Caco-2 (cell line): Measurements from ENCODE around the gene KCTD1. TPM values are rescaled to one million over a fixed set of nuclear protein-coding genes. Genes with fewer than 3 reads are reported as not detected.

Experiments
- BruUV-seq: library from RNA; stranded (reverse); fragments of 400-500 nt; replicated peaks from 2 replicates; lab custom pipeline; 2021; lab: Mats Ljungman, UMichigan
- CTCF ChIA-PET: fragments of 300-600 bp; sonication (Branson Sonifier 250); formaldehyde crosslinking; loops from one replicate; lab custom pipeline; 2022; ENCODE audit warnings: antibody characterized with exemption; lab: Charles Lee
- POLR2A ChIA-PET: fragments of 300-600 bp; sonication (Branson Sonifier 250); formaldehyde crosslinking; loops from one replicate; lab custom pipeline; 2022; ENCODE audit warnings: antibody characterized with exemption; lab: Charles Lee
- DNase-seq, 2 experiments: peaks; one replicate each; pipeline versions ENCODE4 v3.0.0 to v3.0.0-alpha.2; 2020 to 2022
- H3K27me3 ChIP-seq: replicated peaks from 2 replicates; pipeline ENCODE4 v1.6.0; 2011; ENCODE audit warnings: low read length; ENCODE audit not compliant: control insufficient read depth, insufficient read depth
- H3K36me3 ChIP-seq: 2 replicates; pipeline ENCODE4 v1.5.1; 2011; ENCODE audit warnings: low read length; ENCODE audit not compliant: control insufficient read depth, insufficient read depth
- H3K4me1 ChIP-seq: fragments of 250-450 bp; sonication (Bioruptor Pico); 2 replicates; pipeline ENCODE4 v1.5.1; 2020; ENCODE audit warnings: mild to moderate bottlenecking
- H3K4me3 ChIP-seq: 2 replicates; pipeline ENCODE4 v1.5.1; 2011; ENCODE audit warnings: low read depth, mild to moderate bottlenecking, control low read depth, low read length
- H3K9me3 ChIP-seq: fragments of 250-450 bp; sonication (Bioruptor Pico); 2 replicates; pipeline ENCODE4 v1.5.1; 2020; ENCODE audit warnings: mild to moderate bottlenecking, moderate library complexity
- H3K27ac Mint-ChIP-seq: one replicate; pipeline ENCODE4 v1.8.0; 2022; ENCODE audit warnings: mixed read lengths; ENCODE audit not compliant: unreplicated experiment
- H3K27me3 Mint-ChIP-seq: one replicate; pipeline ENCODE4 v1.8.0; 2022; ENCODE audit warnings: mixed read lengths; ENCODE audit not compliant: insufficient read depth, unreplicated experiment
- H3K36me3 Mint-ChIP-seq: one replicate; pipeline ENCODE4 v1.8.0; 2022; ENCODE audit warnings: mild to moderate bottlenecking, mixed read lengths; ENCODE audit not compliant: insufficient read depth, unreplicated experiment
- H3K4me1 Mint-ChIP-seq: one replicate; pipeline ENCODE4 v1.8.0; 2022; ENCODE audit warnings: low read depth, mixed read lengths; ENCODE audit not compliant: unreplicated experiment
- H3K4me3 Mint-ChIP-seq: one replicate; pipeline ENCODE4 v1.8.0; 2022; ENCODE audit warnings: mild to moderate bottlenecking, moderate library complexity, mixed read lengths; ENCODE audit not compliant: unreplicated experiment
- H3K9me3 Mint-ChIP-seq: one replicate; pipeline ENCODE4 v1.8.0; 2022; ENCODE audit warnings: mixed read lengths; ENCODE audit not compliant: unreplicated experiment
- intact Hi-C: fragments of 100-400 bp; cut with micrococcal nuclease; formaldehyde crosslinking; loops from one replicate; pipeline ENCODE4 v1.10.0; 2022; ENCODE audit not compliant: unreplicated experiment
- total RNA-seq: library from RNA; stranded (reverse); gene quantifications from 2 replicates; pipeline ENCODE4 v1.2.3, GENCODE V29; 2022
- TF ChIP-seq, protein P1 (sequence below), 2 experiments: fragments of 200-600 bp in 1 of 2; IDR thresholded peaks; 1 replicate in 1 of 2; 2 replicates in 1 of 2; pipeline versions ENCODE4 v1.5.1 to v1.8.0; 2011 to 2022; ENCODE audit warnings: antibody characterized with exemption in 1 of 2, control low read depth in 1 of 2, inconsistent platforms in 1 of 2, low read depth in 1 of 2, low read length in 1 of 2, mild to moderate bottlenecking in 1 of 2, moderate library complexity in 1 of 2; ENCODE audit not compliant: insufficient read depth in 1 of 2, severe bottlenecking in 1 of 2, unreplicated experiment in 1 of 2

KCTD1 gene
- total RNA-seq, 1 experiment from 2014 or later = 5.7 TPM

DNA sequence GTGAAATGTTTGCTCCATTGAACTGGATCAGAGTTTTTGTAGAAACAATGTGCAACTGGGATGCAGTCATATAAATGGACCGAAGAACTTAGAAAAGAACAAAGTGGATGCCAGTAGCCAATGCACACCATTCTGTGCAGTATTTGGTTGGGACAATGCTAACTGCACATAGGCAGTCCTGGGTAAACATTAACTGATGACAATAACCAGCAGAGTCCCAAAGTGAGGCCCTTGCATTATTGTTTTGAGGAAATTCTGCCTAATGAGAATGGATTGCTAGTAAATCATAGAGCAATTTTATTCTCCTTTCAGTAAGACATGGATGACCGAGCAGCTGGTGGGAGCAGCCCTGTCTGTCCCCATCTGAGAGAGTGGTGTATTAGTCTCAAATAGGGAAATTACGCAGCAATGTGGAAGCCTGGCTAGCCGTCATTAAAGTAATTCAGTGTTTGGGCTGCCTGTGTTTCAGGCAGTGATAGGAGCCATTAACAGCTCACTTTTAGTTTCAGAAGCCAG lies 94.9 kb downstream of the KCTD1 start:
- no peaks in the 10 kb centered on the region for H3K4me1 ChIP-seq
- H3K9me3 Mint-ChIP-seq = no peaks in the 10 kb centered on the region
- no peaks in the 10 kb centered on the region for H3K9me3 ChIP-seq
- TF ChIP-seq, protein P1, sequence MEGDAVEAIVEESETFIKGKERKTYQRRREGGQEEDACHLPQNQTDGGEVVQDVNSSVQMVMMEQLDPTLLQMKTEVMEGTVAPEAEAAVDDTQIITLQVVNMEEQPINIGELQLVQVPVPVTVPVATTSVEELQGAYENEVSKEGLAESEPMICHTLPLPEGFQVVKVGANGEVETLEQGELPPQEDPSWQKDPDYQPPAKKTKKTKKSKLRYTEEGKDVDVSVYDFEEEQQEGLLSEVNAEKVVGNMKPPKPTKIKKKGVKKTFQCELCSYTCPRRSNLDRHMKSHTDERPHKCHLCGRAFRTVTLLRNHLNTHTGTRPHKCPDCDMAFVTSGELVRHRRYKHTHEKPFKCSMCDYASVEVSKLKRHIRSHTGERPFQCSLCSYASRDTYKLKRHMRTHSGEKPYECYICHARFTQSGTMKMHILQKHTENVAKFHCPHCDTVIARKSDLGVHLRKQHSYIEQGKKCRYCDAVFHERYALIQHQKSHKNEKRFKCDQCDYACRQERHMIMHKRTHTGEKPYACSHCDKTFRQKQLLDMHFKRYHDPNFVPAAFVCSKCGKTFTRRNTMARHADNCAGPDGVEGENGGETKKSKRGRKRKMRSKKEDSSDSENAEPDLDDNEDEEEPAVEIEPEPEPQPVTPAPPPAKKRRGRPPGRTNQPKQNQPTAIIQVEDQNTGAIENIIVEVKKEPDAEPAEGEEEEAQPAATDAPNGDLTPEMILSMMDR (IDR thresholded peaks at IDR 0.05; ENCODE audit: insufficient read depth in 1 of 2, low read depth in 1 of 2, low read length in 1 of 2, severe bottlenecking in 1 of 2, unreplicated experiment in 1 of 2) = no peak
- no peak overlapping the region for H3K27ac Mint-ChIP-seq
- H3K4me3 Mint-ChIP-seq = no peak overlapping the region
- DNase-seq = no peak
- POLR2A ChIA-PET = no interaction called here
- H3K27me3 ChIP-seq = no peaks in the 10 kb centered on the region
- no peak overlapping the region for H3K4me3 ChIP-seq
- intact Hi-C loops = no loop called here
- no peaks in the 10 kb centered on the region for H3K27me3 Mint-ChIP-seq
- no TSS peak for BruUV-seq
- CTCF ChIA-PET = no interaction called here
- H3K36me3 ChIP-seq = no peaks in the 10 kb centered on the region
- no peaks in the 10 kb centered on the region for H3K36me3 Mint-ChIP-seq
- no peaks in the 10 kb centered on the region for H3K4me1 Mint-ChIP-seq

DNA sequence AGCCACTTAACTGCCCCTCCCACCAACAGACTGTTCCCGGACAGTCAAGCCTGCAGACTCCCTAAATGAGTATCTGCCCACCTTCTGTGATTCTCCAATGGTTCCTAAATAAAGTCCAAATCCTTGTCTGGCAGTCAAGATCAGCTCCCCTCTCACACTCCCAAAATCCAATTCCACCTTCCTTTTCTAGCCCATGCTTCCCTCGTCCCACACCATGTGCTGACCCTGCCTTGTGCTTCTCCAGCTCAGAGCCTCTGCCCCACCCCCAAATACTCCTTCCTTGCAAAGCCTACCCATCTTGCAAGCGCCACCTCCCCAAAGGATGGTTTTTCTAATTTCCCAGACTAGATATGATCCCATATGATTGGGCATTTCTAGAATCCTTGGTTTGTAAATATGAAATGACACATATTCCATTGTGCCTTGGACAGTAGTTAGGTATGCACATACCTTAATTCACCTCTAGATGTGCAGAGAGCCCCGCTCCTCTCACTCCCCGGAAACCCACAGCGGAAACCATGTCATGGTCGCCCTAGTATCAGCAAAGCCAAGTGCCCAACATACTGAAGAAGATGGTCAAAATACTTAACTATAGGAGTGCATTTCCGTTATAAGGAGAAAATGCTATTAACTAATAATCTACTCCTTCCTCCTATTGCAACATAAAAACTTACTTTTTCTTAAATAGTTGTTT lies 97.2 kb downstream of the KCTD1 start:
- H3K4me1 Mint-ChIP-seq = no peaks in the 10 kb centered on the region
- CTCF ChIA-PET = no interaction called here
- no peak for DNase-seq
- no peaks in the 10 kb centered on the region for H3K36me3 Mint-ChIP-seq
- no peak overlapping the region for H3K4me3 ChIP-seq
- intact Hi-C loops = no loop called here
- no peaks in the 10 kb centered on the region for H3K27me3 Mint-ChIP-seq
- no peaks in the 10 kb centered on the region for H3K4me1 ChIP-seq
- no peaks in the 10 kb centered on the region for H3K36me3 ChIP-seq
- H3K27me3 ChIP-seq = no peaks in the 10 kb centered on the region
- no peaks in the 10 kb centered on the region for H3K9me3 ChIP-seq
- POLR2A ChIA-PET = no interaction called here
- H3K27ac Mint-ChIP-seq = no peak overlapping the region
- no peaks in the 10 kb centered on the region for H3K9me3 Mint-ChIP-seq
- no peak overlapping the region for H3K4me3 Mint-ChIP-seq
- TF ChIP-seq, protein P1 (IDR thresholded peaks at IDR 0.05; ENCODE audit: insufficient read depth in 1 of 2, low read depth in 1 of 2, low read length in 1 of 2, severe bottlenecking in 1 of 2, unreplicated experiment in 1 of 2) = no peak
- BruUV-seq = no TSS peak

DNA sequence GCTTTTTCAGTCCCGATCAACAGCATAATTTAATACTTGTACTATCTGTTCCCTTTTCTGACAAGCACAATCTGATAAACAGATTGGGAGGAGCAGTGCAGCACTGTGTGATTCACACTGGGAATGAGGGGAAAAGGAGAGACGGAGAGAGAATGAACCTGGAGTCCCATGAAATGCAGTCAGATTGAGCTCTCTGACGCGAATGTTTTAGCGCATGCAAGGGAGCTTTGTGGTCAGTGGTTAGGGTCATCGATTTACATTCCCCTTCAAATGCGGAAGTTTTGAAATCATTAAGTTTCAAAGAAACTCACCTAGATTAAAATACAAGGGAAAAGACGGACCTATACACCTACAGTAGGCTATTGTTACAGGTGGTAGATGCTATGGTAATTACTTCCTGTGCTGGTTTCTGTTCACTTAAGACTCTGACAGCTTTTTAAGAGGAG lies 99.6 kb downstream of the KCTD1 start:
- no peaks in the 10 kb centered on the region for H3K4me1 ChIP-seq
- no peak for DNase-seq
- intact Hi-C loops = no loop called here
- ChIA-PET CTCF (no interaction called here), POLR2A (no interaction called here)
- no peaks in the 10 kb centered on the region for H3K27me3 ChIP-seq
- no peaks in the 10 kb centered on the region for H3K4me1 Mint-ChIP-seq
- no peaks in the 10 kb centered on the region for H3K9me3 ChIP-seq
- no peak overlapping the region for H3K27ac Mint-ChIP-seq
- TF ChIP-seq, protein P1 (IDR thresholded peaks at IDR 0.05; ENCODE audit: insufficient read depth in 1 of 2, low read depth in 1 of 2, low read length in 1 of 2, severe bottlenecking in 1 of 2, unreplicated experiment in 1 of 2) = no peak
- H3K4me3 Mint-ChIP-seq = no peak overlapping the region
- no peaks in the 10 kb centered on the region for H3K36me3 Mint-ChIP-seq
- H3K36me3 ChIP-seq = no peaks in the 10 kb centered on the region
- H3K27me3 Mint-ChIP-seq = no peaks in the 10 kb centered on the region
- no peak overlapping the region for H3K4me3 ChIP-seq
- H3K9me3 Mint-ChIP-seq = peaks cover 3% of the 10 kb centered on the region
- no TSS peak for BruUV-seq
